ENCODE results near the gene SLC25A11.

SLC25A11 gene

DNA sequence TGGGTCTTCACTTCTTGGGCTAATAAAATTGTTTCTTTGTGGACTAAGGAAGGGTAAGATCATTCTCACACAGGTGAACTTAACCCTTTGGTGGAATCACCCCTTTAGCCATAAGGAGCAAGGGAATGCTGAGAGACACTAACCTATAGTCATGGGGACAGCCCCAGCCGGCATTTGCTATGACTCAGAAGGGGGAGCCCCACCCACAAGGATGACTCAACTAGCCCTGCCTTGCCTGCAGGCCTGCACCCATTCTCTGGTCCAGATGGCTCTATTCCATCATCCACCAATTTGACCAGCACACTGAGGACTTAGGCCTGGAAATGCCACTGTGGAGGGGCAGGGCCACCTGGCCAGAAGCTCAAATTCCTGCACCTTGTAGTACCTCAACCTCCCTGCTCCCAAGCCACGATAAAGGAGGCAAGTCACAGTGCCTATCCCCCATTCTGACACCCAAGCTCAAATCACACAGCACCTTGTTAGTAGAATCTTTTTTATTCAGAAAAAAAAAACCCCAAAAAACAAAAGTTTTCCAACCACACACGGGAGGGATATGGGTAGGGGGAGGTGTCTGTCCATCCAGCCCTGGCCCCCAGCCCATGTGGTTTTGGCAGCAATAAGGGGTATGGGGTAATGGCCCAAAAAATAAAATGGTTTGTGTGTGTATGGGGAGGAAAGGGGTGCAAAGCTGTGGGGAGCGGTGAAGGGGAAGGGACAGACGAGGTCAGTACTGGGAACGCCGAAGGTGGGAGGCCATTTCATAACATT lies 5.5 kb upstream of the SLC25A11 start:
- ChIA-PET POLR2A (interaction anchor here (6.9 kb wide), 1 partner anchor 21 kb away, joined by 119 read pairs; the partner anchor contains the start of gene SPAG7), CTCF (interaction anchor here (1.0 to 1.8 kb wide), 2 partner anchors 42 to 117 kb away, joined by 3 to 4 read pairs; partner anchors contain the start of gene CAMTA2)
- no peak for TF ChIP-seq CTCF (IDR thresholded peaks at IDR 0.05; ENCODE audit: insufficient read depth, low read length, missing control alignments)

DNA sequence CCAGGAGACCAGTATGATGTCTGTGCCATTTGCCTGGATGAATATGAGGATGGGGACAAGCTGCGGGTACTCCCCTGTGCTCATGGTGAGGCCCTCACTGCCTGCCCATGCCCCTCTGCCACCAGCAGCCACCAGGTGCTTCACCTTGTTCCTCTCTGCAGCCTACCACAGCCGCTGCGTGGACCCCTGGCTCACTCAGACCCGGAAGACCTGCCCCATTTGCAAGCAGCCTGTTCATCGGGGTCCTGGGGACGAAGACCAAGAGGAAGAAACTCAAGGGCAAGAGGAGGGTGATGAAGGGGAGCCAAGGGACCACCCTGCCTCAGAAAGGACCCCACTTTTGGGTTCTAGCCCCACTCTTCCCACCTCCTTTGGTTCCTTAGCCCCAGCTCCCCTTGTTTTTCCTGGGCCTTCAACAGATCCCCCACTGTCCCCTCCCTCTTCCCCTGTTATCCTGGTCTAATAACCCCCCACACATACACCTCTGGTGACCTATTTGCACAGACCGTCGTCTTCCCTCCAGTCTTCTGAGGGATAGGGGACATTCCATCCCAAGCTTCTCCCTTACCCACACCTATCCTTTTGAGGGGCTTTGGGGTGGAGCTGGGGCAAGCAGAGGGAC lies 4.8 kb upstream of the SLC25A11 start:
- H3K4me3 ChIP-seq (ENCODE audit: low read depth, low read length): peak overlapping the region; percentile 23; the same call in 1 of the 2 replicates
- no peak for TF ChIP-seq CTCF (IDR thresholded peaks at IDR 0.05; ENCODE audit: insufficient read depth, low read length, missing control alignments)
- no peak for DNase-seq (ENCODE audit: low read depth, low spot score)
- CTCF ChIA-PET: interaction anchor here (1.8 kb wide), 1 partner anchor 117 kb away, joined by 4 read pairs; no protein-coding TSS in a partner anchor
- POLR2A ChIA-PET: interaction anchor here (6.9 kb wide), 1 partner anchor 22 kb away, joined by 119 read pairs; the partner anchor contains the start of gene SPAG7

More for the DNA sequence above, 5.5 kb upstream of the SLC25A11 start:
- peak overlapping the region; percentile 99 for H3K4me3 ChIP-seq (ENCODE audit: low read depth, low read length)
- peak; percentile 47 for DNase-seq (ENCODE audit: low read depth, low spot score)

- no peak for TF ChIP-seq CTCF (IDR thresholded peaks at IDR 0.05; ENCODE audit: insufficient read depth, low read length, missing control alignments)
- no peak for DNase-seq (ENCODE audit: low read depth, low spot score)
- CTCF ChIA-PET: interaction anchor here (1.8 kb wide), 1 partner anchor 118 kb away, joined by 4 read pairs; no protein-coding TSS in a partner anchor
- POLR2A ChIA-PET: interaction anchor here (1.7 to 6.9 kb wide), 2 partner anchors 22 to 53 kb away, joined by 4 to 119 read pairs; partner anchors contain the start of genes INCA1, KIF1C and SPAG7
- H3K4me3 ChIP-seq (ENCODE audit: low read depth, low read length): no peak overlapping the region
Observed at GRCh38 chr17:4944163-4944553, 4.3 kb upstream of the SLC25A11 start.

DNA sequence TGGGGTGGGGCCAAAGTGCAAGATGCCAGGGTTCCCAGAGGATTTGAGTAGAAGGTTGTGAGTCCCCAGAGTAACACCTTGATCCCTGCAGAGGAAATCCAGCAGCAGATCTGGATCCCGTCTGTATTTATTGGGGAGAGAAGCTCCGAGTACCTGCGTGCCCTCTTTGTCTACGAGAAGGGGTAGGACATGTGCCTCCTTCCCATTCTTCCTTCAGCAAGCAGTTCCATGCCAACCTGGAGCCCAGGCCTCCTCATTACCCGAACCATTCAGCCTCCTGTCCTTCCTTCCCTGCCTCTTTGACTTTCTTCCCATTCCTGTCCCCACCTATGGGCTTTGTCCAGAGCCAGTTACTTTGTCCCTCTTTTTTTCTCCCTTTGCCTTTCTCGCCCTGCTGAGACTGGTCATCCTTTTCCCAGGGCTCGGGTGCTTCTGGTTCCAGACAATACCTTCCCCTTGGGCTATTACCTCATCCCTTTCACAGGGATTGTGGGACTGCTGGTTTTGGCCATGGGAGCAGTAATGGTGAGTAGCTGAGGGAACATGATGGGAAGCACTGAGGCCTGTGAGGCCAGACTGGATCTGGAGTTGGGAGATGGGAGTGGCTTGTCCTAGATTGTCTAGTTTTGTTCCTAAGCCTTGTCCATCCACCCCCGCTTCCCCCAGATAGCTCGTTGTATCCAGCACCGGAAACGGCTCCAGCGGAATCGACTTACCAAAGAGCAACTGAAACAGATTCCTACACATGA lies 3.1 kb upstream of the SLC25A11 start:
- ChIA-PET POLR2A (interaction anchor here (0.6 to 6.9 kb wide), 3 partner anchors 10 to 54 kb away, joined by 3 to 119 read pairs (median 4); partner anchors contain the start of genes INCA1, KIF1C and SPAG7), CTCF (interaction anchor here (1.7 kb wide), 1 partner anchor 44 kb away, joined by 7 read pairs; the partner anchor contains the start of gene CAMTA2)
- no peak for DNase-seq (ENCODE audit: low read depth, low spot score)
- no peak for TF ChIP-seq CTCF (IDR thresholded peaks at IDR 0.05; ENCODE audit: insufficient read depth, low read length, missing control alignments)
- no peak overlapping the region; the same call in 1 of the 2 replicates for H3K4me3 ChIP-seq (ENCODE audit: low read depth, low read length)

- POLR2A ChIA-PET: interaction anchor here (0.6 to 4.0 kb wide), 4 partner anchors 10 to 80 kb away, joined by 3 to 61 read pairs (median 28); partner anchors contain the start of genes ENO3, PFN1 and SPAG7
Observed at GRCh38 chr17:4941319-4941610, 1.4 kb upstream of the SLC25A11 start.

More at GRCh38 chr17:4941319-4941610, 1.4 kb upstream of the SLC25A11 start:
- no peak for TF ChIP-seq CTCF (IDR thresholded peaks at IDR 0.05; ENCODE audit: insufficient read depth, low read length, missing control alignments)
- CTCF ChIA-PET: no interaction called here
- peak overlapping the region; percentile 92 for H3K4me3 ChIP-seq (ENCODE audit: low read depth, low read length)
- DNase-seq (ENCODE audit: low read depth, low spot score): no peak
